H9 (cell line): ENCODE data around the gene ROBO2. TPM values are rescaled to one million over a fixed set of nuclear protein-coding genes. Genes with fewer than 3 reads are reported as not detected.

Experiments used
- DNase-seq: peaks from one replicate; pipeline ENCODE4 v3.0.0-alpha.2; 2017
- H2AFZ ChIP-seq: one replicate; pipeline ENCODE4 v1.6.1; 2013; ENCODE audit warnings: mild to moderate bottlenecking, low read length, control low read depth, moderate library complexity
- H2AK5ac ChIP-seq: 2 replicates; pipeline ENCODE4 v1.6.1; 2013; ENCODE audit warnings: low read length, control low read depth, mixed read lengths; ENCODE audit not compliant: insufficient read length
- H2BK120ac ChIP-seq: one replicate; pipeline ENCODE4 v1.6.1; 2013; ENCODE audit warnings: low read depth, mild to moderate bottlenecking, low read length, control low read depth, inconsistent platforms; ENCODE audit not compliant: poor library complexity, severe bottlenecking
- H2BK12ac ChIP-seq: 2 replicates; pipeline ENCODE4 v1.6.1; 2013; ENCODE audit warnings: low read length, control low read depth, mixed read lengths, low read depth; ENCODE audit not compliant: insufficient read length
- H2BK15ac ChIP-seq: 2 replicates; pipeline ENCODE4 v1.6.1; 2013; ENCODE audit warnings: low read depth, low read length, control low read depth
- H2BK20ac ChIP-seq: one replicate; pipeline ENCODE4 v1.6.1; 2013; ENCODE audit warnings: low read depth, mild to moderate bottlenecking, low read length, control low read depth, inconsistent platforms; ENCODE audit not compliant: poor library complexity, severe bottlenecking
- H2BK5ac ChIP-seq: 2 replicates; pipeline ENCODE4 v1.6.1; 2013; ENCODE audit warnings: low read length, control low read depth, mixed read lengths; ENCODE audit not compliant: insufficient read length
- H3K14ac ChIP-seq: 2 replicates; pipeline ENCODE4 v1.6.1; 2013; ENCODE audit warnings: low read length, control low read depth; ENCODE audit not compliant: insufficient read depth
- H3K18ac ChIP-seq: 2 replicates; pipeline ENCODE4 v1.6.1; 2013; ENCODE audit warnings: low read depth, mild to moderate bottlenecking, mixed read lengths, low read length, control low read depth; ENCODE audit not compliant: insufficient read length
- H3K23ac ChIP-seq: 2 replicates; pipeline ENCODE4 v1.6.1; 2013; ENCODE audit warnings: low read length, control low read depth, mixed read lengths, low read depth; ENCODE audit not compliant: insufficient read length
- H3K23me2 ChIP-seq: 2 replicates; pipeline ENCODE4 v1.6.1; 2013; ENCODE audit warnings: low read depth, mild to moderate bottlenecking, mixed read lengths, low read length, control low read depth; ENCODE audit not compliant: insufficient read length, poor library complexity, severe bottlenecking
- H3K27ac ChIP-seq: 2 replicates; pipeline ENCODE4 v1.5.1; 2013; ENCODE audit warnings: low read length, control low read depth, mixed read lengths, low read depth; ENCODE audit not compliant: insufficient read length
- H3K27me3 ChIP-seq: 2 replicates; pipeline ENCODE4 v1.6.1; 2013; ENCODE audit warnings: low read length, control low read depth, inconsistent platforms; ENCODE audit not compliant: insufficient read depth
- H3K4ac ChIP-seq: 2 replicates; pipeline ENCODE4 v1.6.1; 2013; ENCODE audit warnings: low read depth, mild to moderate bottlenecking, control low read depth, inconsistent platforms, low read length, moderate library complexity
- H3K4me1 ChIP-seq: 2 replicates; pipeline ENCODE4 v1.6.1; 2013; ENCODE audit warnings: low read length, control low read depth, inconsistent platforms; ENCODE audit not compliant: insufficient read depth
- H3K4me2 ChIP-seq: 2 replicates; pipeline ENCODE4 v1.6.1; 2013; ENCODE audit warnings: low read length, control low read depth, mixed read lengths; ENCODE audit not compliant: insufficient read length, insufficient read depth
- H3K56ac ChIP-seq: 2 replicates; pipeline ENCODE4 v1.6.1; 2013; ENCODE audit warnings: low read depth, mild to moderate bottlenecking, mixed read lengths, low read length, control low read depth; ENCODE audit not compliant: insufficient read length
- H3K79me1 ChIP-seq: 2 replicates; pipeline ENCODE4 v1.6.1; 2013; ENCODE audit warnings: low read depth, mild to moderate bottlenecking, moderate library complexity, low read length, control low read depth, inconsistent platforms; ENCODE audit not compliant: insufficient read depth, poor library complexity, severe bottlenecking
- H3K79me2 ChIP-seq: 2 replicates; pipeline ENCODE4 v1.6.1; 2013; ENCODE audit warnings: low read length, control low read depth, inconsistent platforms; ENCODE audit not compliant: insufficient read depth
- H3K9ac ChIP-seq: 2 replicates; pipeline ENCODE4 v1.6.1; 2013; ENCODE audit warnings: low read length, control low read depth, mixed read lengths; ENCODE audit not compliant: insufficient read length; ENCODE audit errors: extremely low read depth
- H3K9me3 ChIP-seq: one replicate; pipeline ENCODE4 v1.6.1; 2013; ENCODE audit warnings: low read depth, low read length, inconsistent platforms; ENCODE audit not compliant: control insufficient read depth
- H3T11ph ChIP-seq: one replicate; pipeline ENCODE4 v1.6.1; 2013; ENCODE audit warnings: mild to moderate bottlenecking, low read length, control low read depth, inconsistent platforms
- H4K20me1 ChIP-seq: one replicate; pipeline ENCODE4 v1.6.1; 2013; ENCODE audit not compliant: control insufficient read depth, insufficient read length, insufficient read depth
- H4K5ac ChIP-seq: 2 replicates; pipeline ENCODE4 v1.6.1; 2013; ENCODE audit warnings: low read depth, mild to moderate bottlenecking, mixed read lengths, low read length, control low read depth; ENCODE audit not compliant: insufficient read length
- H4K8ac ChIP-seq: replicated peaks from 2 replicates; pipeline ENCODE4 v1.6.1; 2013; ENCODE audit warnings: low read length, control low read depth, mixed read lengths, low read depth; ENCODE audit not compliant: insufficient read length
- H4K91ac ChIP-seq: 2 replicates; pipeline ENCODE4 v1.6.1; 2013; ENCODE audit warnings: low read depth, mild to moderate bottlenecking, moderate library complexity, mixed read lengths, low read length, control low read depth; ENCODE audit not compliant: insufficient read length
- H3K27ac Mint-ChIP-seq, 3 experiments: 2 replicates in 2 of 3; 3 replicates in 1 of 3; pipeline ENCODE4 v1.8.0; 2020 to 2021; ENCODE audit warnings: mixed read lengths in 3 of 3, mild to moderate bottlenecking in 1 of 3, moderate library complexity in 1 of 3
- H3K27me3 Mint-ChIP-seq: 2 replicates; pipeline ENCODE4 v1.8.0; 2021; ENCODE audit warnings: low read depth, mild to moderate bottlenecking, moderate library complexity, mixed read lengths
- H3K36me3 Mint-ChIP-seq, 3 experiments: 2 replicates in 2 of 3; 3 replicates in 1 of 3; pipeline ENCODE4 v1.8.0; 2020 to 2021; ENCODE audit warnings: low read depth in 3 of 3, mixed read lengths in 3 of 3; ENCODE audit not compliant: insufficient read depth in 1 of 3
- H3K4me1 Mint-ChIP-seq, 2 experiments: 2 replicates each; pipeline ENCODE4 v1.8.0; 2020; ENCODE audit warnings: mixed read lengths in 2 of 2
- H3K4me3 Mint-ChIP-seq, 2 experiments: 2 replicates in 1 of 2; 3 replicates in 1 of 2; pipeline ENCODE4 v1.8.0; 2020 to 2021; ENCODE audit warnings: mild to moderate bottlenecking in 2 of 2, mixed read lengths in 2 of 2, moderate library complexity in 1 of 2
- H3K9me3 Mint-ChIP-seq, 2 experiments: 2 replicates in 1 of 2; 3 replicates in 1 of 2; pipeline ENCODE4 v1.8.0; 2020; ENCODE audit warnings: mild to moderate bottlenecking in 2 of 2, mixed read lengths in 2 of 2, moderate library complexity in 1 of 2
- CTCF ChIP-seq: fragments of 200-600 bp; sonication (generic); conservative IDR thresholded peaks from 3 replicates; pipeline ENCODE4 v1.8.0; 2021; ENCODE audit warnings: antibody characterized with exemption, mild to moderate bottlenecking
- WGBS: extraction: QIAGEN DNeasy Blood & Tissue Kit; methylation state at CpG from one replicate; pipeline ENCODE4 v1.1.7; 2013; ENCODE audit warnings: missing lambda C conversion rate, low lambda C conversion rate, mixed read lengths; ENCODE audit not compliant: insufficient read length; ENCODE audit errors: extremely low coverage; 5-methylcytosine and 5-hydroxymethylcytosine counted together
- total RNA-seq: library from RNA; stranded (reverse); gene quantifications from 2 replicates; pipeline ENCODE4 v1.2.1, GENCODE V29; 2021

ROBO2 gene
- total RNA-seq, 1 experiment from 2014 or later: 2.3 TPM

- Histone ChIP-seq H3K4me2 (no peak overlapping the region), H2BK15ac (no peak overlapping the region), H3K18ac (no peak overlapping the region), H3K4me1 (peaks cover 4% of the 10 kb centered on the region; the same call in 1 of the 2 replicates), H3K9ac (no peak overlapping the region), H2AFZ (no peak overlapping the region), H3T11ph (no peak overlapping the region), H3K4ac (no peak overlapping the region), H3K79me2 (no peaks in the 10 kb centered on the region), H3K23me2 (no peaks in the 10 kb centered on the region), H2BK20ac (no peak overlapping the region), H4K5ac (no peak overlapping the region), H3K23ac (no peak overlapping the region), H4K20me1 (no peaks in the 10 kb centered on the region), H4K8ac (no peak overlapping the region), H2AK5ac (no peak overlapping the region), H3K9me3 (no peaks in the 10 kb centered on the region), H3K27ac (no peak overlapping the region), H2BK5ac (no peak overlapping the region), H3K27me3 (no peaks in the 10 kb centered on the region), H2BK12ac (no peak overlapping the region), H3K56ac (no peak overlapping the region), H3K79me1 (no peaks in the 10 kb centered on the region), H2BK120ac (no peak overlapping the region), H3K14ac (no peak overlapping the region), H4K91ac (no peak overlapping the region)
- Mint-ChIP-seq H3K27me3 (no peaks in the 10 kb centered on the region), H3K9me3 (peaks cover 4 to 5% of the 10 kb centered on the region in 2 experiments), H3K27ac (peak overlapping the region; percentile 73 to 90 (median 78); a peak in 4 of 7 replicates), H3K4me3 (no peak overlapping the region), H3K4me1 (peaks cover 30 to 31% of the 10 kb centered on the region in 2 experiments), H3K36me3 (peaks cover 2 to 10% (median 5%) of the 10 kb centered on the region in 3 experiments; a peak in 6 of 7 replicates)
- DNase-seq: no peak
- no peak for TF ChIP-seq CTCF
- WGBS: no CpG with 5 or more reads among the region's 3 CpGs
Observed at GRCh38 chr3:77687545-77687944, 647.6 kb downstream of the ROBO2 start.
